ENCODE data around the gene UCN2. TPM values are rescaled to one million over a fixed set of nuclear protein-coding genes. Genes with fewer than 3 reads are reported as not detected.
"Not testable (repeated sequence)": the region's sequence is repeated elsewhere in the genome, so short reads cannot be mapped to it uniquely, and the experiment has no call there.

The UCN2 gene
- total RNA-seq, 5 donors from 2014 or later (not counting 1 experiment from before 2014, with no cell fraction given): 0.16 TPM; not detected in 4

DNA sequence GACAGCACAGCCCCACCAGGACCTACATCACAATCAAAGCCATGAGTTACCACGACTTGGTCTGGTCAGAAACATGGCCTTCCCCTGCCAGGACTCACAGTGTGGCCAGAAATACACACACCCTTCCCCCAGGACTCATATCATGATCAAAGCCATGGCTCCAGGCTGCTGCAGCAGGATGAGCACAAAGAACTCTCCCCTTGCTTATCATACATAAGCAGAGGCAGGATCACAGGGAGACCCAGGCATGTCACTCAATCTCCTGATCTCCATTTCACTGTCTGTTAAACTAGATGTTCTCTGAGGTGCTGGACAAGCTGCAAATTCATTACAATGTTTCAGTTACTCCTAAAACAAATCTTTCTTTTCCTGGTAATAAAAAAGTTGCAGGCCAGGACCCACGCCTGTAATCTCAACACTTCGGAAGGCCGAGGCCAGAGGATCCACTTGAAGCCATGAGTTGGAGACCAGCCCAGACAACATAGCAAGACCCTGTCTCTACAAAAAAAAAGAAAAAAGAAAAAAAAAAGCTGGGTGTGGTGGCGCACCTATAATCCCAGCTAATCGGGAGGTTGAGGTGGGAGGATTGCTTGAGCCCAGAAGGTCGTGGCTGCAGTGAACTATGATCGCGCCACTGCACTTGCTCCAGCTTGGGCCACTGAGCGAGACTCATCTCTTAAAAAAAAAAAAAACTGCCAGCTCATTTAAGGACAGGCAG, 8.2 kb downstream of the UCN2 start:
- POLR2A ChIA-PET: interaction anchor here (0.5 to 0.7 kb wide), 3 partner anchors 206 to 1981 kb away, joined by 3 read pairs; no protein-coding TSS in a partner anchor
- Mint-ChIP-seq H3K27ac (no peak overlapping the region), H3K9me3 (no peaks in the 10 kb centered on the region), H3K4me3 (peak overlapping the region; percentile 76 to 85 (median 82)), H3K36me3 (no peaks in the 10 kb centered on the region), H3K4me1 (peaks cover 18 to 24% (median 21%) of the 10 kb centered on the region in 3 donors), H3K27me3 (no peaks in the 10 kb centered on the region)
- no peak for DNase-seq
- H3K4me1 ChIP-seq (ENCODE audit: control insufficient read depth in 1 of 2, extremely low read depth in 1 of 2, insufficient read depth in 2 of 2, low read length in 2 of 2): peaks cover 0 to 26% of the 10 kb centered on the region in 2 experiments
- no peaks in the 10 kb centered on the region for H3K36me3 ChIP-seq (ENCODE audit: control insufficient read depth in 2 of 2, extremely low read depth in 1 of 2, insufficient read depth in 1 of 2, low read length in 1 of 2)
- WGBS (ENCODE audit: insufficient coverage): 88% methylated on average over 4 of the region's 10 CpGs
- no peaks in the 10 kb centered on the region for H3K9me3 ChIP-seq
- ATAC-seq (replicated peaks in 1 of 4): no peak
- CTCF ChIA-PET: interaction anchor here (0.7 to 2.0 kb wide), 3 partner anchors 10 to 155 kb away, joined by 3 to 13 read pairs (median 6); no protein-coding TSS in a partner anchor
- no peak overlapping the region for H3K4me3 ChIP-seq (ENCODE audit: control insufficient read depth in 1 of 2, extremely low read depth in 1 of 2, low read length in 1 of 2)
- peaks cover 0 to 4% of the 10 kb centered on the region in 2 experiments for H3K27me3 ChIP-seq (replicated peaks in 1 of 2; ENCODE audit: control insufficient read depth in 2 of 2, extremely low read depth in 1 of 2, insufficient read depth in 2 of 2, low read length in 1 of 2)
- H3K27ac ChIP-seq (ENCODE audit: low read length): no peak overlapping the region

DNA sequence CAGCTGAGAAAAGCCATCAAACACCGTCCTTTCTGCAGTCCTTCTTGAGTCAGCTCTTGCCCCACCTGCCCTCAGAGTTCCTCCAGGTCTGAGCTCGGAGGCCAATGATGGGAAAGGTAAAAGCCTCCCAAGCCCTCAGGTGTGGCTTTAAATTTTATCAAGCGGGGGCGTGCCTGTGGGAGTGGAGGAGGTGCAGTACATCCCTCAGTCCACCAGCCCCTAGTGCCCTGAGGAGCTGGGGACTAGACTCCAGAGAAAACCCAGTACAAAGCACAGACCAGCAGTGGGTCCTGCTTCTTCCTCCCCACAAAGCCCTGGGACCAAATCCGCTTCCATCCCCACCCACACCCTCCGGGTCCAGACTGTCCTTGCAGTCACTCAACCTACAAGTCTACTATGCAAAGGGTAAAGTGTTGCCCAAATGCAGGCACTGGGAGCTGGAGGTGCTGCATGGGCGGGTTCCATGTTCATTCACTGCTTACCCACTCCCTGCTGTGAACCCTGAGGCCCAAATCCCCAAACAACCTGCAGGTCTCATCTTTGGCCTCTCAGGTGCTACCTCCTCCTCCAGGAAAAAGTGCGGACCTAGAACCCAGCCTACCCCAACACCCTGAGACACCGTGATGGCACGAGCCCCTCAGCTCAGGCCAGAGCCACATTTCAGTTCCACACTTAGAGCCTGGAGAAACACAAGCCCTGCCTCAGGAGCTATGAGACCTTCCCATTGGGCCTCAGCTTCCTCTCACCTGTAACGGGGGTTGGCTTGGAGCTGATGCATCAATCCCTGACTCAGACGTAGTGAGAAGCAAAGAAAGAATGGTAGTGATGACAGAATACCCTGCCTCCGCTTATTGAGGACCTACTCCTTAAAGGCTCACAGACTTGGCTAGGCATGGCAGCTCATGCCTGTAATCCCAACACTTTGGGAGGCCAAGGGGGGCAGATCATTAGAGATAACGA, 9.4 kb downstream of the UCN2 start:
- Mint-ChIP-seq H3K27me3 (no peaks in the 10 kb centered on the region), H3K27ac (no peak overlapping the region), H3K9me3 (no peaks in the 10 kb centered on the region), H3K36me3 (no peaks in the 10 kb centered on the region), H3K4me1 (peaks cover 18 to 24% (median 21%) of the 10 kb centered on the region in 3 donors), H3K4me3 (no peak overlapping the region)
- ATAC-seq (replicated peaks in 1 of 4) (no peak), DNase-seq (no peak)
- ChIA-PET POLR2A (no interaction called here), CTCF (interaction anchor here (1.0 to 2.0 kb wide), 2 partner anchors 81 to 118 kb away, joined by 3 to 6 read pairs; no protein-coding TSS in a partner anchor)
- Histone ChIP-seq H3K4me1 (ENCODE audit: control insufficient read depth in 1 of 2, extremely low read depth in 1 of 2, insufficient read depth in 2 of 2, low read length in 2 of 2) (peaks cover 0 to 26% of the 10 kb centered on the region in 2 experiments), H3K27me3 (replicated peaks in 1 of 2; ENCODE audit: control insufficient read depth in 2 of 2, extremely low read depth in 1 of 2, insufficient read depth in 2 of 2, low read length in 1 of 2) (no peaks in the 10 kb centered on the region), H3K27ac (ENCODE audit: low read length) (no peak overlapping the region), H3K4me3 (ENCODE audit: control insufficient read depth in 1 of 2, extremely low read depth in 1 of 2, low read length in 1 of 2) (no peak overlapping the region), H3K9me3 (no peaks in the 10 kb centered on the region), H3K36me3 (ENCODE audit: control insufficient read depth in 2 of 2, extremely low read depth in 1 of 2, insufficient read depth in 1 of 2, low read length in 1 of 2) (no peaks in the 10 kb centered on the region)
- WGBS (ENCODE audit: insufficient coverage): 89% methylated on average over 9 of the region's 14 CpGs

DNA sequence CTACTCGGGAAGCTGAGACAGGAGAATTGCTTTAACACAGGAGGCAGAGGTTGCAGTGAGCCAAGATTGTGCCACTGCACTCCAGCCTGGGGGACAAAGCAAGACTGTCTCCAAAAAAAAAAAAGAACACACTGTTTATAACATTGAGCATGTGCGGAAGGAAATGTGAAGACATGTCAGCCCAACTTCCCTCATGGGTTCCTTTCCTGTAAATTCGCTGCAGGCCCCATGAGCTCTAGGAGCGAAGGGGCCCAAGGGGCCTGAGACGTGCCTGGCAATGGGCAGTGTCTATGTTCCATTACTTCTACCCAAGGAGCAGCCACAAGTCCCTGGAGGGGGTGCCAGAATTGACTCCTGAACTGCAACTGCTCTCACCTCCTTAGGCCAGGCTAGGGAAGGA, 10.2 kb downstream of the UCN2 start:
- H3K4me3 Mint-ChIP-seq: no peak overlapping the region
- Histone ChIP-seq H3K9me3 (no peaks in the 10 kb centered on the region), H3K4me1 (ENCODE audit: control insufficient read depth in 1 of 2, extremely low read depth in 1 of 2, insufficient read depth in 2 of 2, low read length in 2 of 2) (peaks cover 0 to 29% of the 10 kb centered on the region in 2 experiments), H3K36me3 (ENCODE audit: control insufficient read depth in 2 of 2, extremely low read depth in 1 of 2, insufficient read depth in 1 of 2, low read length in 1 of 2) (no peaks in the 10 kb centered on the region), H3K27me3 (replicated peaks in 1 of 2; ENCODE audit: control insufficient read depth in 2 of 2, extremely low read depth in 1 of 2, insufficient read depth in 2 of 2, low read length in 1 of 2) (no peaks in the 10 kb centered on the region), H3K27ac (ENCODE audit: low read length) (no peak overlapping the region), H3K4me3 (ENCODE audit: control insufficient read depth in 1 of 2, extremely low read depth in 1 of 2, low read length in 1 of 2) (no peak overlapping the region)
- no peaks in the 10 kb centered on the region for H3K27me3 Mint-ChIP-seq
- DNase-seq (no peak), ATAC-seq (replicated peaks in 1 of 4) (no peak)
- H3K4me1 Mint-ChIP-seq: peaks cover 20 to 21% (median 21%) of the 10 kb centered on the region in 3 donors
- H3K27ac Mint-ChIP-seq: no peak overlapping the region
- no peaks in the 10 kb centered on the region for H3K36me3 Mint-ChIP-seq
- ChIA-PET CTCF (interaction anchor here (0.6 to 2.0 kb wide), 3 partner anchors 57 to 117 kb away, joined by 3 to 6 read pairs (median 3); no protein-coding TSS in a partner anchor), POLR2A (no interaction called here)
- 80% methylated on average over 2 of the region's 5 CpGs for WGBS (ENCODE audit: insufficient coverage)
- H3K9me3 Mint-ChIP-seq: no peaks in the 10 kb centered on the region

GRCh38 chr3:48552111-48552951, 11.2 kb downstream of the UCN2 start:
- Histone ChIP-seq H3K9me3 (no peaks in the 10 kb centered on the region), H3K4me3 (ENCODE audit: control insufficient read depth in 1 of 2, extremely low read depth in 1 of 2, low read length in 1 of 2) (no peak overlapping the region), H3K27ac (ENCODE audit: low read length) (no peak overlapping the region), H3K36me3 (ENCODE audit: control insufficient read depth in 2 of 2, extremely low read depth in 1 of 2, insufficient read depth in 1 of 2, low read length in 1 of 2) (no peaks in the 10 kb centered on the region), H3K27me3 (replicated peaks in 1 of 2; ENCODE audit: control insufficient read depth in 2 of 2, extremely low read depth in 1 of 2, insufficient read depth in 2 of 2, low read length in 1 of 2) (no peaks in the 10 kb centered on the region), H3K4me1 (ENCODE audit: control insufficient read depth in 1 of 2, extremely low read depth in 1 of 2, insufficient read depth in 2 of 2, low read length in 2 of 2) (peaks cover 0 to 19% of the 10 kb centered on the region in 2 experiments)
- Mint-ChIP-seq H3K4me3 (no peak overlapping the region), H3K27ac (no peak overlapping the region), H3K9me3 (no peaks in the 10 kb centered on the region), H3K27me3 (no peaks in the 10 kb centered on the region), H3K36me3 (no peaks in the 10 kb centered on the region), H3K4me1 (peaks cover 14 to 18% (median 15%) of the 10 kb centered on the region in 3 donors)
- ChIA-PET POLR2A (no interaction called here), CTCF (interaction anchor here in 1 of 2 donors (0.9 to 1.0 kb wide), 3 partner anchors 75 to 151 kb away, joined by 3 read pairs; no protein-coding TSS in a partner anchor)
- 88% methylated on average over 14 of the region's 14 CpGs for WGBS (ENCODE audit: insufficient coverage)
- DNase-seq: no peak
- no peak for ATAC-seq (replicated peaks in 1 of 4)

DNA sequence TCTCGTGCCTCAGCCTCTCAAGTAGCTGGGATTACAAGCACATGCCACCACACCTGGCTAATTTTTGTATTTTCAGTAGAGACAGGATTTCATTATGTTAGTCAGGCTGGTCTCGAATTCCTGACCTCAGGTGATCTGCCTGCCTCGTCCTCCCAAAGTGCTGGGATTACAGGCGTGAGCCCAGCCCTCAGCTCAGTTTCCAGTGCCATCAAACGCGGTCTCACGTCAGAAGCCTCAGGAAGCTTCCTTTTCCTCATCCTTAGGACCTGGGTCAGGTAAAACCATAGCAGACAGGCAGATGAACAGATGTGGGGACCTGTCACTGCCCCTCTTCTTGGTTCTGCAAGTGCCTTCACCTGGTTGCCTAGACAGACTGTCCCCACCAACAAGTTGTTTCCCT, 11.9 kb downstream of the UCN2 start:
- H3K36me3 Mint-ChIP-seq; H3K4me3 ChIP-seq (ENCODE audit: control insufficient read depth in 1 of 2, extremely low read depth in 1 of 2, low read length in 1 of 2); H3K27me3 ChIP-seq (replicated peaks in 1 of 2; ENCODE audit: control insufficient read depth in 2 of 2, extremely low read depth in 1 of 2, insufficient read depth in 2 of 2, low read length in 1 of 2); ATAC-seq (replicated peaks in 1 of 4); H3K9me3 ChIP-seq; DNase-seq; H3K9me3 Mint-ChIP-seq; POLR2A ChIA-PET; H3K36me3 ChIP-seq (ENCODE audit: control insufficient read depth in 2 of 2, extremely low read depth in 1 of 2, insufficient read depth in 1 of 2, low read length in 1 of 2); H3K27me3 Mint-ChIP-seq; H3K27ac ChIP-seq (ENCODE audit: low read length); H3K4me3 Mint-ChIP-seq; H3K27ac Mint-ChIP-seq: not testable (repeated sequence)
- CTCF ChIA-PET: interaction anchor here (0.9 to 1.3 kb wide), 3 partner anchors 116 to 151 kb away, joined by 3 to 8 read pairs (median 4); no protein-coding TSS in a partner anchor
- H3K4me1 ChIP-seq (ENCODE audit: control insufficient read depth in 1 of 2, extremely low read depth in 1 of 2, insufficient read depth in 2 of 2, low read length in 2 of 2): peaks cover 0 to 15% of the 10 kb centered on the region in 2 experiments
- peaks cover 11 to 20% (median 18%) of the 10 kb centered on the region in 3 donors for H3K4me1 Mint-ChIP-seq
- 84% methylated on average over 5 of the region's 7 CpGs for WGBS (ENCODE audit: insufficient coverage)
